ENCODE data around the gene ISLR. TPM values are rescaled to one million over a fixed set of nuclear protein-coding genes. Genes with fewer than 3 reads are reported as not detected.

The ISLR gene
- total and polyA plus RNA-seq, 2 of the 8 experiments (the other 6 are each of a cell fraction or from before 2014, with no cell fraction given) = 0.29 to 0.35 TPM

- Histone ChIP-seq H2AK5ac (ENCODE audit: low read depth, low read length) (no peak overlapping the region), H4K20me1 (replicated peaks in 1 of 2; ENCODE audit: control insufficient read depth in 1 of 2, insufficient read depth in 2 of 2, low read length in 2 of 2) (peaks cover 7 to 11% of the 10 kb centered on the region in 2 experiments), H2BK5ac (ENCODE audit: low read depth, low read length) (no peak overlapping the region; the same call in 1 of the 2 replicates), H3K18ac (ENCODE audit: extremely low read depth, low read length) (0 out of 2 replicates have a peak overlapping the region, but pooled peaks have one; percentile 11), H2BK12ac (ENCODE audit: low read depth, low read length) (no peak overlapping the region), H2BK120ac (replicated peaks; ENCODE audit: low read depth, low read length) (no peak overlapping the region), H3K56ac (replicated peaks; ENCODE audit: insufficient read length, low read depth, low read length) (no peak overlapping the region), H3K4me3 (ENCODE audit: extremely low read depth in 1 of 4, insufficient read depth in 2 of 4, low read depth in 3 of 4, low read length in 4 of 4) (peak overlapping the region in 3 of 4 experiments; percentile 26 to 57 (median 34); a peak in 7 of 8 replicates), H4K5ac (ENCODE audit: insufficient read length, low read depth, low read length) (no peak overlapping the region), H4K8ac (ENCODE audit: extremely low read depth, insufficient read depth, low read length) (no peak overlapping the region), H3K4me2 (ENCODE audit: insufficient read depth in 1 of 2, low read depth in 2 of 2, low read length in 2 of 2) (peak overlapping the region; percentile 83 to 86), H3K79me1 (ENCODE audit: low read depth, low read length) (no peaks in the 10 kb centered on the region; the same call in 1 of the 2 replicates), H4K91ac (replicated peaks; ENCODE audit: insufficient read length, low read length) (no peak overlapping the region), H2BK15ac (ENCODE audit: low read length) (no peak overlapping the region; the same call in 1 of the 2 replicates), H3K27me3 (replicated peaks in 1 of 4; ENCODE audit: control insufficient read depth in 3 of 4, extremely low read depth in 1 of 4, insufficient read depth in 3 of 4, low read length in 3 of 4) (peaks cover 56 to 71% (median 65%) of the 10 kb centered on the region in 4 experiments), H2BK20ac (ENCODE audit: low read length) (no peak overlapping the region), H3K27ac (ENCODE audit: low read depth, low read length) (no peak overlapping the region), H3K36me3 (ENCODE audit: control insufficient read depth in 2 of 4, insufficient read depth in 4 of 4, low read length in 3 of 4) (peaks cover 0 to 1% (median 0%) of the 10 kb centered on the region in 4 experiments; a peak in 1 of 8 replicates), H3K9me3 (ENCODE audit: insufficient read depth in 2 of 2, low read depth in 1 of 2, low read length in 1 of 2) (peaks cover 0 to 5% of the 10 kb centered on the region in 2 experiments; a peak in 1 of 4 replicates), H3K23me2 (ENCODE audit: low read depth, low read length) (peaks cover 19% of the 10 kb centered on the region; the same call in 1 of the 2 replicates), H3K4ac (replicated peaks; ENCODE audit: insufficient read length, low read depth, low read length) (no peak overlapping the region), H3K9ac (replicated peaks in 1 of 4; ENCODE audit: extremely low read depth in 1 of 4, low read depth in 3 of 4, low read length in 3 of 4) (no peak overlapping the region; a peak in 1 of 7 replicates), H3K14ac (ENCODE audit: insufficient read length) (no peak overlapping the region), H3K4me1 (replicated peaks in 1 of 4; ENCODE audit: control insufficient read depth in 3 of 4, insufficient read depth in 4 of 4, low read length in 3 of 4) (peaks cover 2 to 56% (median 42%) of the 10 kb centered on the region in 4 experiments), H2AFZ (ENCODE audit: low read length) (no peak overlapping the region), H3K79me2 (ENCODE audit: control insufficient read depth in 1 of 2, insufficient read depth in 2 of 2, low read length in 2 of 2) (no peaks in the 10 kb centered on the region), H3K23ac (ENCODE audit: insufficient read length) (no peak overlapping the region)
- no peak for FAIRE-seq
- ChIA-PET POLR2A (ENCODE audit: partially characterized antibody) (interaction anchor here (0.7 to 1.6 kb wide), 6 partner anchors 8 to 180 kb away, joined by 3 to 8 read pairs (median 4); partner anchors contain the start of gene STRA6), CTCF (ENCODE audit: partially characterized antibody) (interaction anchor here (0.7 to 4.5 kb wide), 29 partner anchors 11 to 503 kb away, joined by 3 to 65 read pairs (median 5); partner anchors contain the start of genes ISLR and STRA6)
- WGBS, 2 experiments (ENCODE audit: extremely low coverage in 1 of 2, insufficient coverage in 1 of 2, insufficient read length in 1 of 2, insufficient replicate concordance in 2 of 2, low coverage in 1 of 2, low lambda C conversion rate in 2 of 2, missing lambda C conversion rate in 1 of 2) = 2% methylated on average over 50 of the region's 53 CpGs; no CpG with 5 or more reads in 1 of the 2 experiments
- peak in 1 of 2 experiments; percentile 77 for DNase-seq (ENCODE audit: low read depth in 1 of 2, low spot score in 2 of 2)
Measured at GRCh38 chr15:74127954-74128784, 45.3 kb upstream of the ISLR start.

All from H1 (cell line).